HG02981 (cell line): ENCODE measurements around the gene GPR150.
"Not testable (repeated sequence)": the region's sequence is repeated elsewhere in the genome, so short reads cannot be mapped to it uniquely, and the experiment has no call there.

ENCODE experiments used
- ATAC-seq: cut with Tn5 transposase; IDR thresholded peaks from one replicate; pipeline ENCODE4 v1.9.1; 2021; ENCODE audit warnings: mild to moderate bottlenecking, moderate library complexity; ENCODE audit not compliant: unreplicated experiment

GPR150 gene

DNA sequence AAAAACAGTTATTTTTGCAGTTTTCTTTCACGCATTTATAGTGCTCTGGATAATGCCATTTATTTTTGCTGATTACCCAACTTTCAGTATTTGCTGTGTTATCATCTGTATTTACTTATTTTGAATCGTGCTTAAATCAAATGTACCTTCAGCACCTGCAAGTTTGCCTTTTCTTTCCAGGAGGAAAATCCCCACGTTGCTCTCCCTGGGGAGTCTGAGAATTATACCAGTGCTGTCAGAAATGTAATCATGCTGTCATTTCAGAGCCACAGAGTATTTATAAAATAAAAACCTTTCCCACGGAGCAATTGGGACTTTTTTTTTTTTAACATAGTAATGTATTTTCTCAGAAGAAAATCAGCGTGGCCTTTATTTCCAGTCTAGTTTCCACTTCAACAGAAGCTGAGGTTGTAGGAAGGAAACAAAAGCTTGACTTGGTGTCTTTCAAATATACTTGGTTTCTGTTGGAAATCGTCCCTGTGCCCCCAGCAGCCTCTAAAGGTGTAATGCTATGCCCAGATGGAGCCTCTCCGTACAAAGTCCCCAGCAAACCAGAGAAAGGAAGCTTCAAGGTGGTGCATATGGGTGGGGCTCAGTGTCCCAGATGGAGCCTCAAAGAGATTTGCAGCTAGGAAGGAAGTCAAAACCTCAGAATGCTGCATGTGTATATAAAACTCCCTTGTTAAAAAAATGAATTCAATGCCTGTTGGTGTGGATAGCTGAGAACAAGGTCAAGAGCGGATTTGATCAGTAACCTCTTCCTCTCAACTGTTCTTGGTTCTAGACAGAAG is 2.1 kb downstream of the GPR150 start:
- no peak for ATAC-seq

DNA sequence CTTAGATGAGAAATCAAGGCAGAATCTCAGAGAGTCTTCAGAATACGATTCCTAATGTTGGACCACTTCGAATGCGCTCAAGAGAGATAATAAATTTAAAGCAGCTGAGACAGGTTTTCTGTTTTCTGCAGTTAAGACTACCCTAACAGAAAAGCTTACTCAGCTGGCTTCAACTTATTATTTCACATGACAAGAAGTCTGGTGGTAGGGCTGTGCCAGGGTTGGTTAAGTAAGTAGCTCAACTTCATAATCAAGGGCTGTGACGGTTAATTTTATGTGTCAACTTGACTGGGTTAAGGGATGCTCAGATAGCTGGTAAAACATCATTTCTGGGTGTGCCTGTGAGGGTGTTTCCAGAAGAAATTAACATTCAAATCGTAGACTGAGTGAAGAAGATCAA is 3.8 kb downstream of the GPR150 start:
- no peak for ATAC-seq

DNA sequence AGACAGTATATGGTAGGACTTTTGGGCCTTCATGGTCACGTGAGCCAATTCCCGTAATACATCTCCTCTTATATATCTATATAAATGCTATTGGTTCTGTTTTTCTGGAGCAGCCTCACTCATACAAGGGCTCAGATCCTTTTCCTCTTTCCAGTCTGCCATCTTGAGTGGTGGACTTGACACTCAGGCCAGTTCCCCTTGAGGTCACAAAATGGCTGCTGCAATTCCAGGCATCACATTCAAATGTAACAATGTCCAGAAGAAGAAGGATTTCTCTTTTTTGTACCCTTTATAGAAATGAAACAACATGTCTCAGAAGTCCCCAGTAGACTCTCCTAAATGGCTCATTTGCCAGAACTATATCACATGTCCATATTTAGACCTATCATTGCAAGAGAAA is 4.5 kb downstream of the GPR150 start:
- no peak for ATAC-seq

DNA sequence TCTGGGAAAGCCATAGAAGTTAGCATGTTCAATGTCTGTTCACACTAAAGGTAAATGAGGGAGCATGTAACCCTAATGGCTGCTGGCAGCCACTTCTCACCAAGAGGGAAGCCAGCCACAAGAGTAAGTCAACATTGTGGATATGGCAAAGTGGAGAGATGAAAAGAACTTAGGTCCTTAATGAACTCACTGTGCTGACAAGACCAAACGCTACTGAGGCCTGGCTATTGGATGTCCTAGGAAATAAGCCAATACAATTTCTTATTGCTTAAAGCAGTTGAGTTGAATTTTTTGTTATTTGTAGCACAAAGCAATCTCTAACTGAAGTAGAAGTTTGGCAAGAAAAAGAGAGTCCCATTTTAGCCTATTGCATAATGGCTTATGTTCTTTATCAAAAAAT is 6.8 kb downstream of the GPR150 start:
- no peak for ATAC-seq

DNA sequence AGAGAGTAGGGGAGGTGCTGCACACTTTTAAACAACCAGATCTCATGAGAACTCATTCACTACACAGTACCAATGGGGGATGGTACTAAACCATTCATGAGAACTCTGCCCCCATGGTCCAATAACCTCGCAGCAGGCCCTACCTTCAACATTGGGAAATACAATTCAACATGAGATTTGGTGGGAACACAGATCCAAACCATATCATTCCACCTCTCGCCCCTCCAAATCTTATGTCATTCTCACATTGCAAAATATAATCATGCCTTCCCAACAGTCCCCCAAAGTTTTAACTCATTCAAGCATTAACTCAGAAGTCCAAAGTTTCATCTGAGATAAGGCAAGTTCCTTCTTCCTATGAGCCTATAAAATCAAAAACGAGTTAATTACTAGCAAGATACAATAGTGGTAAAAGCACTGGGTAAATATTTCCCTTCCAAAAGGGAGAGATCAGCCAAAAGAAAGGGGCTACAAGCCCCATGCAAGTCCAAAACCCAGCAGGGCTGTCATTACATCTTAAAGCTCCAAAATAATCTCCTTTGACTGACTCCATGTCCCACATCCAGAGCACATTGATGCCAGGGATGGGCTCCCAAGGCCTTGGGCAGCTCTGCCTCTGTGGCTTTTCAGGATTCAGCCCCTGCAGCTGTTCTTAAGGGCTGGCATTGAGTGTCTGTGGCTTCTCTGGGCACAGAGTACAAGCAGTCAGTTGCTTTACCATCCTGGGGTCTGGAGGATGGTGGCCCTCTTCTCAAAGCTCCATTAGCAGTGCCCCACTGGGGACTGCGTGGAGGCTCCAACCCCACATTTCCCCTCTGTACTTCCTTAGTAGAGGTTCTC is 8.3 kb downstream of the GPR150 start:
- ATAC-seq, result no peak

DNA sequence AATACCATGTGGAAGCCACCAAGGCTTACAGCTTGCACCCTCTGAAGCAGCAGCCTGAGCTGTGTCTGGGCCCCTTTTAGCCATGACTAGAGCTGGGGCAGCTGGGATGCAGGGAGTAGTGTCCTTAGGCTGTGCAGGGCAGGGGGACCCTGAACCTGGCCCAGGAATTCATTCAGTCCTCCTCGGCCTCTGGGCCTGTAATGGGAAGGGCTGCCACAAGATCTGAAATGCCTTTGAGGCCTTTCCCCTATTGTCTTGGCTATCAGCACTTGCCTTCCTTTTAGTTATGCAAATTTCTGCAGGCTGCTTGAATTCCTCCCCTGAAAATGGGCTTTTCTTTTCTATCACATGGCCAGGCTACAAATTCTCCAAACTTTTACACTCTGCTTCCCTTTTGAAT is 9.0 kb downstream of the GPR150 start:
- ATAC-seq, result no peak

DNA sequence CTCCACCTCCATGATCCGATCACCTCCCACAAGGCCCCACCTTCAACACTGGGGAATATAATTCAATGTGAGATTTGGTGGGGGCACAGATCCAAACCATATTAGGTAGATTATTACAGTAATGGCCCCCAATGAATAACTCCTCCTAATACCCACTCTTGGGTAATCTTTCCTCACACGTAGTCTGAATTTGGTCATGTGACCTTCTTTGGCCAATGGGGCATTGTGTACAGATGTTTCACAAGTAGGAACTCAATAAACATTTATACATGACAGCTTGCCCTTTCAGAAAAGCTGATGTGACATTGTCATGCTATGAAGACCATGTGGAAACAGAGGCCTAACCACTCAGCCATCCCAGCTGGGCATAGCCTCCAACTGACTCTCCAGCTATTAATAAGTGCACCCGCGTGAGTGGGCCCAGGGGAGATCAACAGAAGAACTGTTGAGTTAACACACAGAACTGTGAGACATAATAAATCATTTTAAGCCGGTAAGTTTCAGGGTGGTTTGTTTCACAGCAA is 10.6 kb downstream of the GPR150 start:
- no peak for ATAC-seq

DNA sequence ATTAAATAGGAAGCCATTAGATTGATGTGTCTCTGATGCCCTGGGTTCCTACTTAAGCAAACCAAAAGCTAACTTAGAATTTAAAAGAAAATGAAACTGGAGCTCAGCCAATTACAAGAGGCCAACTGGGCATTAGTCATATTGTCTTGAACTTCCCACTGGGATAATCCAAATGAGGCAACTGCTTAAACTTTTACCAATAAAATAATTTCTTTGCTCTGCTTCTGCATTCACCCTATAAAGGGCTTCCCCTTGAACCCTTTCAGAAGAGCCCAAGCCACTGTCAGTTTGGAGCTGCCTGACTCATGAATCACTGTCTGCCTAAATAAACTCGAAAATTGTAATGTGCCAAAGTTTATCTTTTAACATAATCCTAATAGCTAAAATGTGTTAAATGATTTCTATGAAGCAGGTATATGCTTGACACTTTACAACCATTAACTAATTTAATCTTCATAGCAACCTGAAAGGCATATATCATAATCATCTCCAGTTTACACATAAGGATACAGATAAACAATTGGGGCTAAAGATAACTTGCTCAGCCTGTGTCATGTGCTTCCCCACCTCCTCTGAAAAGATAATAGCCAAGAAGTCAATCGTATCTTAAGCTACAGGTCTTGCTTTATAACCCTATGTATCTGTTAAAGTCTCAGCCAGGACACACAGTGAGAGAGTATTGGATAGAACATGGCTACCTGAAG is 11.5 kb downstream of the GPR150 start:
- no peak for ATAC-seq

DNA sequence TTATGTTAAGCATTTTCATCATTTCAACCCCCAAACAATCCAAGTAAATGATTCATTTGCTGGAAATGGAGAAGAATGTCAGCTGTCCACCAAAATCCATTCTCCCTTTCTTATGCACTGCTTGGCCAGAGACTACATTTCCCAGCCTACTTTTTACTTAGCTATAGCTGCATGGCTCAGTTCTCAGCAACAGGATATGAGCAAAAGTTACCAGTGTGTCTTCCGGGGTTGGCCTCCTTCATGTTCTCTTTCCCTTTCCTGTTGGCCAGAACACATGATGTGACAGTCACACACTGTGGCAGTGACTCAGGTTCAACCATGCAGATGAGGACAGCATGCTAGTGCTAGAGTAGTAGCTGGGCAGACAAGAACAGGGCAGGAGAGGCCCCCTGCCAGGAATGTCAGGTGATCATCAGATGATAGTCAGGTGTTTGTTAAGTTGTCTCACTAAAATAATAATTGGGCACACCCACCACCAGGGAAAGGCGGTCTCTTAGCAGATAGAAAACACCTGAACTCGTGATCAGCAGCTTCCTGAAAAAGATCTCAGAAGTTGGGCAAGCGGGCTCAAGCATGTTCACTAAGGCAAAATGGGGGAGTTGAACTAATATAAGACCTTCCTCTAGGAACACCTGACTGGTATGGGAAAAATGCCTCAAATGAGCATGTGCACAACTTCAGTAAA is 12.2 kb downstream of the GPR150 start:
- peak; percentile 93 for ATAC-seq

DNA sequence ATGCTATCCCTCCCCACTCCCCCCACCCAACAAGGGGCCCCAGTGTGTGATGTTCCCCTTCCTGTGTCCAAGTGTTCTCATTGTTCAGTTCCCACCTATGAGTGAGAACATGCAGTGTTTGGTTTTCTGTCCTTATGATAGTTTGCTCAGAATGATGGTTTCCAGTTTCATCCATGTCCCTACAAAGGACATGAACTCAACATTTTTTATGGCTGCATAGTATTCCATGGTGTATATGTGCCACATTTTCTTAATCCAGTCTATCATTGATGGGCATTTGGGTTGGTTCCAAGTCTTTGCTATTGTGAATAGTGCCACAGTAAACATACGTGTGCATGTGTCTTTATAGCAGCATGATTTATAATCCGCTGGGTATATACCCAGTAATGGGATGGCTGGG is 13.1 kb downstream of the GPR150 start:
- not testable (repeated sequence) for ATAC-seq

DNA sequence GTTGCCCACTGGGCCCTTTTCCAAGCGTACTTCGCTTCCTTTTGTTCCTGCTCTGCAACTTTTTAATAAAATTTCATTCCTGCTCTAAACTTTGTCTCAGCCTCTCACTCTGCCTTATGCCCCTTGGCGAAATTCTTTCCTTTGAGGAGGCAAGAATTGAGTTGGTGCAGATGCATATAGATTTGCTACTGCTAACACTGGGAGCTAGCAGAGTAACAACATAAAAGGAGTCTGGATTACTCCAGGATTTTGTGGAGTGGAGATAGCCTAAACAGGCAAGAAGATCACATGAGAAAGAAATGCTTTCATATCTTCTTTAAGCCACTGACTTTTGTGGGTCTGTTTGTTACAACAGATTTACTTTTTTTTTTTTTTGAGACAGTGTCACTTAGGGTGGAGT is 13.8 kb downstream of the GPR150 start:
- ATAC-seq, result no peak

DNA sequence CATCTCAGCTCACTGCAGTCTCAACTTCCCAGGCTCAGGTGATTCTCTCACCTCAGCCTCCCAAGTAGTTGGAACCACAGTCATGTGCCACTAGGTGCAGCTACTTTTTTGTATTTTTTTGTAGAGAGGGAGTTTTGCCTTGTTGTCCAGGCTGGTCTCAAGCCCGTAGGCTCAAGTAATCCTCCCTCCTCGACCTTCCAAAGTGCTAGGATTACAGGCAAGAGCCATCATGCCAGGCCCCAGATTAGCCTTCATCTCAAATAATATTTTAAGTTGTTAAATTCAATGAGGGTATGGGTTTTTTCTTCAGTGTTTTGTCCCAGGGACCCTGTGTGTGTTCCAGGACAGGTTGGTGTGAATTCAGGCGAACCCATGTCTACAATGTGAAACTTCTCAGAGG is 14.2 kb downstream of the GPR150 start:
- ATAC-seq, result no peak

DNA sequence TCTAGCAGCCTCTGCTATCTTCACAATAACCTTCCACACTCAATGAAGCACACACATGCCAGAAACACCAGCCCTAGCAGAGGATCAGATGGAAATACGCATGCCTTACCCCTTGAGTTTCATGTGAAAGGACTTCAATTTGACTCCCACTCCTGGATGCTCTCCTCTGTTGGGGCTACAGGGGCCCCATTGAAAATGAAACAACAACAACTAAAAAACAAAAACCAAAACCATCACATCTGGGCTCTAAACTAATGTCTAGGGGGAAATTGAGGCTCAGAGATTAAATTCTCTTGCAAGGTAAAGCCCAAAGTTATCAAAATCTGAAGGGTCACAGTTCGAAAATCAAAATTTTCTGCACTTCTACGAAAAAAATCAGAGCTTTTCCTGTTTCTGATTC is 18.7 kb downstream of the GPR150 start:
- ATAC-seq, result no peak

DNA sequence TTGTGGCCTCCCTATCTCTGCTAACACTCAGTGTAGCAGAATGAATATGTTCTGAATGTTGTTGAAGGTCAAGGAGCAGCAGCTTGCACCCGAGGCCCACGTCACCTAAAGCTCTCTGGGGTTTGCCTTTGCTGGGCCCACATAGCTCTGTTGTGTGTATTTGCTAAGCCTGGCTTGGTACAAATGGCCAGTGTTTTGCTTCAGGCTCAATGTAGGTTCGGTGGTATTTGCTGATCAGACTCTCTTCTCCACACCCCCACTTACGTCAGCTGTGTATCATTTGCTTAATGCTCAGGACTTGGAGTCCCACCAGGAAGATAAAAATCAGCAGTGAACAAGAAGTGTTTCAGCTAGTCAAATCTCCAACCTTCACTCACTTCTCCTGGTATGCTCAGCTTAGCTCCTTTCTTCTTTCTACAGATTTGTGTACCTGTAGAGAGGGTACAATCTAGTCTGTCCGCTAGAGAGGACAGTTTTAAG is 21.9 kb downstream of the GPR150 start:
- ATAC-seq, result no peak

DNA sequence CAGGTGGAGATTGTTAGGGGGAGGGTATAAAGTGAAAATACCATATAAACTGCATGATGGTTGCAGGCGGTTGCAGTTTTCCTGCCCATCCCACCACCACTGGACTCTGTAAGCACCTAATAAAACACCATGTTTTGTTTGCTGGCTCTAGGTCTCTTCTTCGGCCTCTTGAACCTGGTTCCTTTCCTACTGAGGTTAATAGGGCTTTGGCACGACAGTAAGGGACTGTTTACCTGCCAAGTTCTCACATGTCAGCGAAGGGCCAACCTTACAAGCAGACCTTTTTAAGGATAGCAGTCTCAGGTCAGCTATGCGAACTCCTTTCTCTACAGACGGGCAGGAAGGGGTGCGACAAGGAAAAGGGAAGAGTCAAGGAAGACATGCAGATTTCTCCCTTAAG is 23.3 kb downstream of the GPR150 start:
- no peak for ATAC-seq

DNA sequence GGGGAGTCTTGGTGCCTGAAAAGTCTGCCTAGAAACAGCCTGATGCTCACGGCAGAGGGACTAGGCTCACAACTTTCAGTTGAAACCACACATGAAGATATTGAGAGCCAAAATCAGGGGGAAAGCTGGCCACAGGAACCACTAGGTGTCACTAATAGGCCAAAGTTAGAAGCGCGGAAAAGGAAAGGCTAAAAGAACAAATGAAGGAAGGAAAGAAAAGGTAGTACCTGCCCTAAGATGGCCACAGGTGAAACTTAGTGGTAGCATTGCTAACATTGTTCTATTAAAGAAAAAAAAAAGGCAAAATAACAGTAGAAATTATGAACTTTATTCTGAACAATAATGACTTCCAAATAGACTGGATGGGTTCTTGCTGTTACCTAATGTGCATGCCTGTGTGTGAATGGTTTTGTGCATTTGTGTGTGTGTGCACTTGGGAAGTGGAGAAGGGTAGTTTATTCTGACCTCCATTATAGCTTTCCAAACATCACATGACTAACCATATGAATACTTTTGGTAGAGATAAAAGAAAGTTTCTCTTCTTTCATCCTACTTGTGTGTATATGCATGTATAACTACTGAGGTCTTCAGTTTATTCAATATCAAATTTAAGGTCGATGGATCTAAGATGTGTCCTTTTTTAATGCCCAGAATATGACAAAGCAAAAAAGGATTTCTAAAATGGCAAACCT is 24.6 kb downstream of the GPR150 start:
- ATAC-seq, result peak; percentile 36

DNA sequence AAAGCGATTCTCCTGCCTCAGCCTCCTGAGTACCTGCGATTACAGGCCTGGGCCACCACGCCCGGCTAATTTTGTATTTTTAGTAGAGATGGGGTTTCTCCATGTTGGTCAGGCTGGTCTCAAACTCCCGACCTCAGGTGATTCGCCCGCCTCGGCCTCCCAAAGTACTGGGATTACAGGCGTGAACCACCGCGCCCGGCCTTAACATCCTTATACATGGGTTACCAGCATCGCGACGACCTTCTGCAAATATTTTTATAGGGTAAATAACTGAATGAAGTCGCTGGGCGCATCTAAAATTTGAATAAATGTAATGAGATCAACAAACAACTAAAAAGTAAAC is 26.3 kb downstream of the GPR150 start:
- not testable (repeated sequence) for ATAC-seq

DNA sequence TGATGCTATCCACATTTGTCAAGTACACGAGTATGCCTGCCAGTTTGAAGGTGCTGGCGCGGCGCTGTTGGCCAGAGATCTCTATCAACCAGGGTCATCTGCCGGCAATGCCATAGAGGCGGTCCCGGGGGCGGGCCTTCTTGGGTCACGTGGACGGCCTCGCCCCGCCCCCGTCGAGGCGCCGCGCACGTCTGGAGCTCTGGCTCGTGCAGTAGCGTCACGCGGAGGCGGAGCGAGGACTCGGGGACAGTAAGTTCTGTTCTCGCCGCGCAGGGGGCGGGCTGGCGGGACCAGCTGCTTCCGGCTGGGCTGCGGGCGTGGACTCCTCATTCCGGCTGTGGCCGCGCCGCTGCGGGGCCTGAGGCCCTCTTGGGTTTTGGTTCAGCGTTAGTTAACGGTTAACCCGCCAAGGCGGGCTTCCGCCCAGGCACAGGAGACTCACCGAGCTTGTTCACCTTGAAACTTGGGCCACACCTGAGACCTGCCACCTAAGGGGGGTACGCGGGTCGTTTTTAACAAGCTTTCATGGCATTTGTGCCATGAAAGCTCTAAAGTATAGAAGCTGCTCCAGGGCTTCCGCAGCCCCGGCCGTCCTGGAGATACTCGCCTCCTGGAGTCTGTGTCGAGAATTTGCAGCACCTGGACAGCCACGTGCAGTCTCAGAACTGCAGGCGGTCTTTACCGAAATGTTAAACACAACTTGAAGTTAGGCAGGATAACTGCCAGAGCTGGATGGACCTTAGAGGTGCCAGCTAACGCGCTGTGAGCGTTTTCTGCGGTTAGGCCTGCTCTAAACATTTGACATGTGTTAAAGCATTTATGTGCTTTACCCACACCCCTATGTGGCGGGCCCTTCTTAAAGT is 26.9 kb downstream of the GPR150 start, which contains the start of gene RFESD:
TSS of gene RFESD (plus strand) at position 209 of the 863 bp plus-strand sequence. CDS start 5,495 bp downstream, outside the sequence.
- peak; percentile 97 for ATAC-seq
